ENCODE measurements around the gene CAPRIN1.

Gene CAPRIN1

GRCh38 chr11:34149786-34150185 lies 98.3 kb downstream of the CAPRIN1 start:
- in situ Hi-C loops (cut with HindIII; ENCODE audit: low pct_ligation_motif_present, low sequenced_read_pairs): loop anchor here (25.0 kb wide), 1 partner anchor 338 kb away; no protein-coding TSS in a partner anchor

GRCh38 chr11:34150494-34151151 lies 99.1 kb downstream of the CAPRIN1 start:
- Histone ChIP-seq H3K36me3 (replicated peaks) (peaks cover 42% of the 10 kb centered on the region), H3K4me3 (ENCODE audit: low read depth, low read length) (no peak overlapping the region), H3K27me3 (replicated peaks) (no peaks in the 10 kb centered on the region), H3K27ac (no peak overlapping the region)
- DNase-seq: no peak
- in situ Hi-C loops (cut with HindIII; ENCODE audit: low pct_ligation_motif_present, low sequenced_read_pairs): loop anchor here (25.0 kb wide), 1 partner anchor 337 kb away; no protein-coding TSS in a partner anchor
- no peak for TF ChIP-seq CTCF (IDR thresholded peaks at IDR 0.05; ENCODE audit: low read depth, low read length, missing control alignments)

More at GRCh38 chr11:34149786-34150185, 98.3 kb downstream of the CAPRIN1 start:
- TF ChIP-seq CTCF (IDR thresholded peaks at IDR 0.05; ENCODE audit: low read depth, low read length, missing control alignments): peak; percentile 65
- Histone ChIP-seq H3K27ac (no peak overlapping the region), H3K4me3 (ENCODE audit: low read depth, low read length) (no peak overlapping the region), H3K27me3 (replicated peaks) (no peaks in the 10 kb centered on the region), H3K36me3 (replicated peaks) (peaks cover 43% of the 10 kb centered on the region)
- DNase-seq: no peak
